Karpas-422 (cell line): ENCODE measurements around the gene PXDN. TPM values are rescaled to one million over a fixed set of nuclear protein-coding genes. Genes with fewer than 3 reads are reported as not detected.

Experiments
- DNase-seq: peaks from one replicate; pipeline ENCODE4 v3.0.0-alpha.2; 2015
- H2AFZ ChIP-seq: fragments of 200-600 bp; sonication (generic); 2 replicates; pipeline ENCODE4 v1.6.1; 2014; ENCODE audit warnings: antibody characterized with exemption, low read length, mixed read lengths
- H3K27ac ChIP-seq: fragments of 200-600 bp; sonication (generic); 2 replicates; pipeline ENCODE4 v1.5.1; 2014; ENCODE audit warnings: mild to moderate bottlenecking, low read length, moderate library complexity
- H3K27me3 ChIP-seq: fragments of 200-600 bp; sonication (generic); 2 replicates; pipeline ENCODE4 v1.6.1; 2014; ENCODE audit warnings: low read length, mixed read lengths
- H3K36me3 ChIP-seq: fragments of 200-600 bp; sonication (generic); 2 replicates; pipeline ENCODE4 v1.6.1; 2014; ENCODE audit warnings: low read length, mixed read lengths; ENCODE audit not compliant: insufficient read depth
- H3K4me1 ChIP-seq: fragments of 200-600 bp; sonication (generic); 2 replicates; pipeline ENCODE4 v1.6.1; 2014; ENCODE audit warnings: mild to moderate bottlenecking, low read length, mixed read lengths
- H3K4me2 ChIP-seq: fragments of 200-600 bp; sonication (generic); 2 replicates; pipeline ENCODE4 v1.6.1; 2014; ENCODE audit warnings: low read length, low read depth, mild to moderate bottlenecking; ENCODE audit not compliant: poor library complexity, severe bottlenecking
- H3K4me3 ChIP-seq: fragments of 200-600 bp; sonication (generic); 2 replicates; pipeline ENCODE4 v1.5.1; 2014; ENCODE audit warnings: mild to moderate bottlenecking, antibody characterized with exemption, low read length, mixed read lengths
- H3K79me2 ChIP-seq: fragments of 200-600 bp; sonication (generic); 2 replicates; pipeline ENCODE4 v1.6.1; 2014; ENCODE audit warnings: mild to moderate bottlenecking, low read length, mixed read lengths
- H3K9ac ChIP-seq: fragments of 200-600 bp; sonication (generic); 2 replicates; pipeline ENCODE4 v1.6.0; 2014; ENCODE audit warnings: low read length
- H3K9me2 ChIP-seq: fragments of 200-600 bp; sonication (generic), shearing (Covaris generic); replicated peaks from 2 replicates; pipeline ENCODE4 v1.6.0; 2014; ENCODE audit warnings: mild to moderate bottlenecking, low read length, moderate library complexity; ENCODE audit not compliant: insufficient read depth
- H3K9me3 ChIP-seq: fragments of 300-700, 200-600 bp; sonication (generic); 2 replicates; pipeline ENCODE4 v1.6.1; 2014; ENCODE audit warnings: low read length, mixed read lengths
- H4K20me1 ChIP-seq: fragments of 200-600 bp; sonication (generic); 2 replicates; pipeline ENCODE4 v1.6.1; 2014; ENCODE audit warnings: mild to moderate bottlenecking, antibody characterized with exemption, low read length, low read depth; ENCODE audit not compliant: insufficient read depth
- total RNA-seq: library from RNA; depleted of rRNA; stranded (reverse); fragments of >200 nt; shearing (Covaris generic); gene quantifications from 2 replicates; pipeline ENCODE4 v1.2.3, GENCODE V29; 2014; ENCODE audit warnings: low replicate concordance

Gene PXDN
- total RNA-seq, 1 experiment from 2014 or later, result not detected

DNA sequence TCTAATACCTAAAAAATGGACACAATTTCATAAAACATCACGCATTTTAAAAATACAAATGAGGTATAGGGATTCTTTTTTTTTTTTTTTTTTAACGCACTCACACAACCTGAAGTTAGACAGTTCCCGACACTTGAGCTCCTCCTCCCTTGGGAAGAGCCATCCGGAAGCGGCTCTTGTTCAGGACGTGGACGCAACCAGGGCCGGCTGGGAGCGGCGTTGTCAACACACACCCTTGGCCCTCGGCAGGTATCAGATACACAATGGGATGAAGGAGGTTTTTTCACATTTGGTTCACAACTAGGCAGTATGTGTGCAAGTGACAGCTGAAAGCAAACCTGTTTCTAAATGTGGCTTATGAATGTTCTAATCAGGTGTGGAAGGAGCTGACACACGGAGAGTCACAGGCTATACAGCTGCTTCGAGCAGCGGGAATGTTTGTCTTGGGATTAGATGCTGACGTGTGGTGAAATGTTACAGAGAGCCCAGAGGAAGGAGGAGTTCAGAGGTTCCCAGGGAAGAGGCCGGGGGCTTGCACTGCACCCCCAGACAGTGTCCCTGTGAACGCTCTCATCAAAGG lies 111.1 kb downstream of the PXDN start:
- H2AFZ ChIP-seq, result no peak overlapping the region
- H3K4me1 ChIP-seq, result no peaks in the 10 kb centered on the region
- H3K4me3 ChIP-seq, result no peak overlapping the region
- H4K20me1 ChIP-seq, result no peaks in the 10 kb centered on the region
- no peaks in the 10 kb centered on the region for H3K79me2 ChIP-seq
- H3K9me2 ChIP-seq, result no peaks in the 10 kb centered on the region
- H3K9me3 ChIP-seq, result no peaks in the 10 kb centered on the region
- no peaks in the 10 kb centered on the region for H3K36me3 ChIP-seq
- H3K27me3 ChIP-seq, result no peaks in the 10 kb centered on the region
- H3K9ac ChIP-seq, result no peak overlapping the region
- no peak overlapping the region for H3K4me2 ChIP-seq
- no peak for DNase-seq
- no peak overlapping the region for H3K27ac ChIP-seq

DNA sequence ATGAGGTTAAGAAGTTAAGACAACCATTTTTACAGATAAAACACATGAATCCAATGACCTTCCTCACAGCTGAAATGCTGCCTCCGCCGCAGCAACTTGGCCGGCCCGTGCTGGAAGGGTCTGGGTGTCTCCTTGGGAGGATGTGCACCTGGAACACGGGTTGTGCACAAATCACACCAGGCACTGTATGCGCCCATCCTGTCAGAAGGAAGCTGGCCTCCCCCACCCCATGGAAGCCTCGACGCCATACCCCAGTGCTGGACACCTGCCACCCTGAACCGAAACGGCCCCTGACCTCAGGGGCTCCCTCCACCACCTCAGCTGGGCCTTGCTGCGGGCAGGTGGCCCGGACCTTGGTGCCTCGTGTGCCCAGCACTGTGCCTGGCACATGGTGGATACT lies 111.8 kb downstream of the PXDN start:
- Histone ChIP-seq H3K36me3 (no peaks in the 10 kb centered on the region), H3K9me2 (no peaks in the 10 kb centered on the region), H2AFZ (no peak overlapping the region), H3K4me3 (no peak overlapping the region), H3K9ac (no peak overlapping the region), H3K4me1 (no peaks in the 10 kb centered on the region), H4K20me1 (no peaks in the 10 kb centered on the region), H3K27ac (no peak overlapping the region), H3K9me3 (no peaks in the 10 kb centered on the region), H3K27me3 (no peaks in the 10 kb centered on the region), H3K79me2 (no peaks in the 10 kb centered on the region), H3K4me2 (no peak overlapping the region)
- DNase-seq, result no peak

DNA sequence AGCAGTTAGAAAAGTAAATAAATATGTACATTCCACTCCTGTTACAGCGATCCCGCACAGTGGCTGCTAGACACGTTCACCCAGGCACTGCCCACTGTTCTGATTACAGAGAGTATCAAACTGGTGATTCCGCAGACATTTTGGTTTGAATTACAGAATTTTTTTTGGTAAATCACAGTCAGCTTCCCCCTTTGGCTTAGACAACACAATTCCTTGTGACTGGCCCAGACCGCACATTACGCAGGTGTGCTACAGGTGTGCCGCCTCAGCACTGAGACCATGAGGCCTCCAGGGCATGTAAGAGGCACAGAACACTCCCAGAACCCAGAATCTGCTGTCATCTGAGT lies 112.3 kb downstream of the PXDN start:
- no peak overlapping the region for H3K4me2 ChIP-seq
- no peak overlapping the region for H3K4me3 ChIP-seq
- H3K27me3 ChIP-seq, result no peaks in the 10 kb centered on the region
- H3K9ac ChIP-seq, result no peak overlapping the region
- no peak for DNase-seq
- no peaks in the 10 kb centered on the region for H3K9me3 ChIP-seq
- H2AFZ ChIP-seq, result no peak overlapping the region
- no peaks in the 10 kb centered on the region for H3K36me3 ChIP-seq
- no peak overlapping the region for H3K27ac ChIP-seq
- no peaks in the 10 kb centered on the region for H3K4me1 ChIP-seq
- H4K20me1 ChIP-seq, result no peaks in the 10 kb centered on the region
- H3K79me2 ChIP-seq, result no peaks in the 10 kb centered on the region
- H3K9me2 ChIP-seq, result no peaks in the 10 kb centered on the region

DNA sequence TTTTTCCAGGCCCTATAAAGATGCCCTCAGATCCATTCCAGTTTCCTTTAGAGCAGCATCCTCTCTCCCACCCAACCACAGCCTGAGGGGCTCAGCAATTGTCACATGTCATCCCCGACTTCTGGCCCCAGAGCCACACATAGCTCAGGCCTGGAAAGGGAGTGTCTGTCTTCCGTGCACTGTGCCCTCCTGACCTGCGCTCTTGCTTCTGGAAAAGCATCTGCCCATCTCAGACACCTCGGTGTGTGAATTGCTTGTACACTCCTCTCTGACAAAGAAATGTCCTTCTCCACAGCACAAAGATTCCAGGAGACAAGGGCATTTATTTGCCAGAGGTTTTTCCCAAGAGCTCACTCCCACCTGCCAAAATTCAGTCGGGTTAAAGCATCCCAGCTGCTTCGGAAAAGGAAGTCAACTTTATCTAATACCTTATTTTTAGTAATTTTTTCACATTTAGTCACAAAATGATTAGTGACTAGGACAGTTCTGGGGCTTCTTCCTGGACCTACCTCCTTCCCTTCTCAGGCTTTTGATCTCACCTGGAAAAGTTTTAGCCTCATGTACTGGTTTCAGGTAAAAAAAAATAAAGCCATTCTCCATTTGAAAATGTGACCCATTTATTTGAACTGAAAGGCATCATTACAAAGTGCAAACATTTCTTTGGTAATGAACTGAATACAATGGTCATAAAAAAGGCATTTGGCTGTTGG lies 112.9 kb downstream of the PXDN start:
- Histone ChIP-seq H2AFZ (no peak overlapping the region), H3K9me2 (no peaks in the 10 kb centered on the region), H3K27ac (no peak overlapping the region), H3K4me3 (no peak overlapping the region), H3K27me3 (no peaks in the 10 kb centered on the region), H4K20me1 (no peaks in the 10 kb centered on the region), H3K9me3 (no peaks in the 10 kb centered on the region), H3K36me3 (no peaks in the 10 kb centered on the region), H3K4me2 (no peak overlapping the region), H3K4me1 (no peaks in the 10 kb centered on the region), H3K79me2 (no peaks in the 10 kb centered on the region), H3K9ac (no peak overlapping the region)
- DNase-seq, result no peak

DNA sequence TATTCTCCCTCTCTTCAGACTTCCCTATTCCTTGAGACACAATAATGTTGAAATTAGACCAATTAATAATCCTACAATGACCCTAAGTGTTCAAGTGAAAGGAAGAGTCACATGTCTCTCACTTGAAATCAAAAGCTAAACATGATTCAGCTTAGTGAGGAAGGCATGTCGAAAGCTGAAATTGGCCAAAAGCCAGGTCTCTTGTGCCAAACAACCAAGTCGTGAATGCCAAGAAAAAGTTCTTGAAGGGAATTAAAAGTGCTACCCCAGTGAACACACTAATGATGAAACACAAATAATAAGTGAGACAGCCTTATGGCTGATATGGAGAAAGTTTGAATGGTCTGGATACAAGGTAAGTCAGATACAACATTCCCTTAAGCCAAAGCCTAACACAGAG lies 115.4 kb downstream of the PXDN start:
- H3K27ac ChIP-seq, result no peak overlapping the region
- H2AFZ ChIP-seq, result no peak overlapping the region
- no peaks in the 10 kb centered on the region for H3K9me2 ChIP-seq
- H3K9ac ChIP-seq, result no peak overlapping the region
- H3K4me1 ChIP-seq, result no peaks in the 10 kb centered on the region
- H3K27me3 ChIP-seq, result no peaks in the 10 kb centered on the region
- H3K36me3 ChIP-seq, result no peaks in the 10 kb centered on the region
- no peak overlapping the region for H3K4me3 ChIP-seq
- H3K9me3 ChIP-seq, result no peaks in the 10 kb centered on the region
- no peak for DNase-seq
- H3K79me2 ChIP-seq, result no peaks in the 10 kb centered on the region
- no peaks in the 10 kb centered on the region for H4K20me1 ChIP-seq
- no peak overlapping the region for H3K4me2 ChIP-seq

DNA sequence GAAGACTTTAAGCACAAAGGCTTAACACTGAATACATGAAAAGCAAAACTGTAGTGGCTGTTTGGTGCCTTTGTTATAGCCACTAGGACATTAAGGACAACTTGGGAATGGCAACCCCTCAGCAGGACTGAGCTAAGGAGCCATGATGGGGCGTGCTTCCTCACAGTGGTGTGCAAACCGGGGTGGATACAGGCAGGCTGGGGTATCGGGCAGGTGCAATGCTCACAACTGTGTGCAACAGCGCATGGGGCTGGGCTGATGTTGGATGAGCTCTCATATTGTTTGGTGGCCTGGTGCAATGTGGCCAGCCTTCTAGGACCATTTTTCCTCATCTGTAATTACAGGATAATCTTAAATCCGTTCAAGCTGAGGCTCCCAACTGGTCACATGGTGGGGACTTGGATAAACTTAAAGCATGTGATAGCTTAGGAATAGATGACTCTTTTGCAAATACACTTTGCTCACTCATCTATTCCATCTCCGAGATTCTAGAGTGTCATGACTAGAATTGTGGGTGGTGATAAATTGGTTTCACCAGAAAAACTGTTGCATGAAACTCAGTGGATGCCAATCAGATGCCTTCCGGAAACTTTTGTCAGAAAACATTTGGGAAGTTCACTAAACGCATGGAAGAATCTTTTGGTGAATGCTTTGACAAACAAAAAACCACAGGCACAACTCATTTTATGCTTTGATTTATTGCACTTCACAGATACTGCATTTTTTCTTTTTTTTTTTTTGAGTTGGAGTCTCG lies 116.5 kb downstream of the PXDN start:
- H3K79me2 ChIP-seq, result no peaks in the 10 kb centered on the region

DNA sequence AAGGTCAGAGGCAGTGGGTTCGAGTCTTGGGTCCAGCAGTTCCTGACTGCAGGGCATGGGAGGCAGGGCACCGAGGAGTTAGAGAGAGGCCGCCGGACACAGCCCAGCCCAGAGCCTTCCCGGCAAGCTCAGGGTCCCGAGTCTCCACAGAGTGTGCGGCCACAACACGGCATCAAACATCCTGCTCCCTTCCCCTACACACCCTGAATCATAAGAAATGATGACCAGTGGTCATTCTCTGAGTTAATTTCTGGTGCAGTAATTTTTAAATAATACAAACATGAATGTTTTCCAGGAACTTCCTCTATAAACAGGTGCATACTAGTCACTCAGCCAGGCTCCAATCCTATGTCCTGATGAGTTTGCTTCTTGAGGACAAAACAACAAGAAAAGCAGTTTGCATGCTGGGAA lies 118.0 kb downstream of the PXDN start:
- H3K9ac ChIP-seq, result no peak overlapping the region
- H3K79me2 ChIP-seq, result no peaks in the 10 kb centered on the region
- no peak overlapping the region for H3K4me2 ChIP-seq
- no peaks in the 10 kb centered on the region for H3K27me3 ChIP-seq
- H2AFZ ChIP-seq, result no peak overlapping the region
- no peaks in the 10 kb centered on the region for H3K9me2 ChIP-seq
- no peaks in the 10 kb centered on the region for H3K36me3 ChIP-seq
- H3K9me3 ChIP-seq, result no peaks in the 10 kb centered on the region
- no peaks in the 10 kb centered on the region for H3K4me1 ChIP-seq
- H4K20me1 ChIP-seq, result no peaks in the 10 kb centered on the region
- no peak overlapping the region for H3K27ac ChIP-seq
- DNase-seq, result no peak
- no peak overlapping the region for H3K4me3 ChIP-seq

More for the DNA sequence above, 116.5 kb downstream of the PXDN start:
- Histone ChIP-seq H3K4me2 (no peak overlapping the region), H3K27me3 (no peaks in the 10 kb centered on the region), H3K36me3 (no peaks in the 10 kb centered on the region), H3K4me1 (no peaks in the 10 kb centered on the region), H3K9me2 (no peaks in the 10 kb centered on the region), H2AFZ (no peak overlapping the region), H3K9ac (no peak overlapping the region), H3K27ac (no peak overlapping the region), H3K9me3 (no peaks in the 10 kb centered on the region), H3K4me3 (no peak overlapping the region), H4K20me1 (no peaks in the 10 kb centered on the region)
- no peak for DNase-seq

DNA sequence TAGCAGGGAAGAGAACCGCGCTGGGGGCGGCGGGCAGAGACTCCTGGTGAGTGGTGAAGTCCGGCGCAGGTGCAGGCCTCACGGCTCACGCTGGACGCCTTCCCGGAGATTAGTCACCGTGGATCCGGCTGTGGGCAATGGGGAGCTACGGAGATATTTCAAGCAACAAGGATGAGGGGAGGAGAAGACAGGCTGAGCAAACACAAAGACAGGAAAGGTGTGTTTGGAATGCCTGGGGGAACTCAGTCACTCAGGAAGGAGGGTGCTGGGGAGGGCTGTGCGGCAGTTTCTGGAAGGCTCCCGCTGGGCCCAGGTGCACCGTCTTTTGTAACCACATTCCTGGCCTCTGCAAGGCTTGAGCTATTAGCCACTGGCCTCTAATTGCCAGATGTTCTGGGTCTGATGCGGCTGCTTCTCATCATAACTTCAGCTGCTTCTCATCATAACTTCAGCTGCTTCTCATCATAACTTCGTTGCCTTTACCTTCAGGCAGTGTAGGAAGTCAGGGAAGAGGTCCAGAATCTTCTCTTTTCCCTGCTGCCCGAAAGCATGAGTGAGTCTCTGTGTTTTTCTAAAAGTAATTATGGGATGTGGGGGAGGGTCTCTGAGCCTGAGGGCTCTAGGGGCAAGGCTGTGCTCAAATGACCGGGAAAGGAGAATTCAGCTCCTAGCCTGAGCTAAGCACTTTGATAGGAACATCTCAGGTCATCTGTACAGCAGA lies 118.9 kb downstream of the PXDN start:
- Histone ChIP-seq H3K79me2 (no peaks in the 10 kb centered on the region), H3K4me1 (no peaks in the 10 kb centered on the region), H2AFZ (no peak overlapping the region), H3K4me3 (no peak overlapping the region), H4K20me1 (no peaks in the 10 kb centered on the region), H3K27ac (no peak overlapping the region), H3K4me2 (no peak overlapping the region), H3K27me3 (no peaks in the 10 kb centered on the region), H3K9ac (no peak overlapping the region), H3K9me2 (no peaks in the 10 kb centered on the region), H3K9me3 (no peaks in the 10 kb centered on the region), H3K36me3 (no peaks in the 10 kb centered on the region)
- DNase-seq, result no peak
